A549 (cell line): ENCODE measurements around the gene GRIK2. TPM values are rescaled to one million over a fixed set of nuclear protein-coding genes. Genes with fewer than 3 reads are reported as not detected.

Source experiments
- ATAC-seq, 2 experiments: fragments of 200-7000 bp in 1 of 2; fragments of >200 bp in 1 of 2; cut with Nextera tagmentation in 1 of 2; cut with Tn5 transposase in 1 of 2; 3 replicates each; pipeline versions ENCODE4 v1.8.0 to v1.9.1; 2018 to 2020; ENCODE audit warnings: mild to moderate bottlenecking in 1 of 2, moderate library complexity in 1 of 2
- CTCF ChIA-PET: fragments of 300-600 bp; sonication (Branson Sonifier 250); formaldehyde crosslinking; extraction: SDS; loops from one replicate; lab custom pipeline; 2021; ENCODE audit warnings: antibody characterized with exemption, inconsistent platforms; lab: Yijun Ruan, JAX
- POLR2A ChIA-PET: fragments of 350-600 bp; formaldehyde crosslinking; extraction: SDS; loops from one replicate; lab custom pipeline; 2021; ENCODE audit warnings: antibody characterized with exemption, inconsistent platforms; lab: Yijun Ruan, JAX
- DNase-seq, 2 experiments: peaks; one replicate each; pipeline versions ENCODE4 v3.0.0 to v3.0.0-alpha.2; 2011 to 2016; ENCODE audit warnings: low read depth in 1 of 2, low spot score in 1 of 2
- FAIRE-seq: peaks from 2 replicates; lab custom pipeline; 2011; peaks lifted over from hg19 to GRCh38; lab: Jason Lieb, UNC
- H3K27ac ChIP-seq, 2 experiments: fragments of >200 bp; sonication (Bioruptor Twin); formaldehyde crosslinking; 3 replicates each; pipeline ENCODE4 v1.5.1; 2016 to 2017
- H3K4me1 ChIP-seq: fragments of >200 bp; sonication (Bioruptor Twin); formaldehyde crosslinking; 3 replicates; pipeline ENCODE4 v1.6.1; 2016
- H3K4me2 ChIP-seq: fragments of >200 bp; sonication (Bioruptor Twin); formaldehyde crosslinking; 3 replicates; pipeline ENCODE4 v1.6.1; 2016
- H3K4me3 ChIP-seq: fragments of >200 bp; sonication (Bioruptor Twin); formaldehyde crosslinking; 3 replicates; pipeline ENCODE4 v1.5.1; 2016
- H3K9me3 ChIP-seq: fragments of >200 bp; sonication (Bioruptor Twin); formaldehyde crosslinking; 3 replicates; pipeline ENCODE4 v1.6.1; 2016
- CBX2 ChIP-seq: fragments of 200-600 bp; sonication (generic); IDR thresholded peaks from 2 replicates; pipeline ENCODE4 v1.6.1; 2016; ENCODE audit warnings: low read depth, mild to moderate bottlenecking, borderline replicate concordance
- CEBPB ChIP-seq, 2 experiments: fragments of >200 bp in 1 of 2; sonication (Bioruptor Twin) in 1 of 2; formaldehyde crosslinking in 1 of 2; IDR thresholded peaks; 2 replicates each; pipeline ENCODE4 v1.6.1; 2012 to 2016
- CHD4 ChIP-seq: fragments of 200-600 bp; sonication (generic); IDR thresholded peaks from 2 replicates; pipeline ENCODE4 v1.6.1; 2016; ENCODE audit warnings: antibody characterized with exemption, mild to moderate bottlenecking, borderline replicate concordance
- CTCF ChIP-seq: fragments of >200 bp; sonication (Bioruptor Twin); formaldehyde crosslinking; IDR thresholded peaks from 3 replicates; pipeline ENCODE4 v1.5.1; 2016
- EHF ChIP-seq: fragments of 250-450 bp; sonication (Bioruptor Pico); IDR thresholded peaks from 2 replicates; pipeline ENCODE4 v1.5.0; 2020; ENCODE audit warnings: mild to moderate bottlenecking
- EP300 ChIP-seq, 2 experiments: fragments of >200 bp; sonication (Bioruptor Twin); formaldehyde crosslinking; IDR thresholded peaks; 2 replicates in 1 of 2; 3 replicates in 1 of 2; pipeline ENCODE4 v1.6.1; 2016 to 2017
- FOSB ChIP-seq: fragments of 250-450 bp; sonication (Bioruptor Pico); IDR thresholded peaks from 2 replicates; pipeline ENCODE4 v1.5.0; 2020; ENCODE audit warnings: mild to moderate bottlenecking, moderate library complexity
- HDAC2 ChIP-seq: fragments of 200-600 bp; sonication (generic); IDR thresholded peaks from 2 replicates; pipeline ENCODE4 v1.6.1; 2016
- HEYL ChIP-seq: fragments of 250-450 bp; sonication (Bioruptor Pico); IDR thresholded peaks from 2 replicates; pipeline ENCODE4 v1.8.0; 2021; ENCODE audit warnings: mild to moderate bottlenecking, moderate library complexity
- JUNB ChIP-seq: fragments of >200 bp; sonication (Bioruptor Twin); formaldehyde crosslinking; IDR thresholded peaks from 2 replicates; pipeline ENCODE4 v1.6.1; 2016
- KDM1A ChIP-seq: fragments of 200-600 bp; sonication (generic); IDR thresholded peaks from 2 replicates; pipeline ENCODE4 v1.6.1; 2016; ENCODE audit warnings: low read depth, mild to moderate bottlenecking
- MAFK ChIP-seq: fragments of 450-650 bp; IDR thresholded peaks from 2 replicates; pipeline ENCODE4 v1.6.1; 2014; ENCODE audit not compliant: partially characterized antibody
- MAZ ChIP-seq: fragments of 150-350 bp; IDR thresholded peaks from 2 replicates; pipeline ENCODE4 v1.6.1; 2014; ENCODE audit warnings: antibody characterized with exemption, low read depth, low read length, borderline replicate concordance
- MYC ChIP-seq: IDR thresholded peaks from 2 replicates; pipeline ENCODE4 v1.6.1; 2012; ENCODE audit warnings: mild to moderate bottlenecking, inconsistent platforms, low read length, improper control_type of control experiment, borderline replicate concordance
- POLR2AphosphoS2 ChIP-seq: conservative IDR thresholded peaks from 2 replicates; pipeline ENCODE4 v1.6.1; 2012; ENCODE audit warnings: low read length, improper control_type of control experiment, inconsistent platforms
- REST ChIP-seq: fragments of 200-600 bp; sonication (generic); IDR thresholded peaks from 2 replicates; pipeline ENCODE4 v1.6.1; 2016; ENCODE audit warnings: antibody characterized with exemption, mild to moderate bottlenecking, moderate library complexity
- RNF2 ChIP-seq: fragments of 200-600 bp; sonication (generic); IDR thresholded peaks from 2 replicates; pipeline ENCODE4 v1.6.1; 2016; ENCODE audit warnings: low read depth, mild to moderate bottlenecking, antibody characterized with exemption, moderate library complexity, borderline replicate concordance
- SMC3 ChIP-seq: fragments of >200 bp; sonication (Bioruptor Twin); formaldehyde crosslinking; IDR thresholded peaks from 3 replicates; pipeline ENCODE4 v1.6.1; 2018; ENCODE audit warnings: inconsistent platforms
- SREBF2 ChIP-seq: fragments of 450-650 bp; IDR thresholded peaks from 2 replicates; pipeline ENCODE4 v1.6.1; 2014; ENCODE audit warnings: mild to moderate bottlenecking, moderate library complexity
- TP53 ChIP-seq: fragments of 250-450 bp; sonication (Bioruptor Pico); IDR thresholded peaks from 2 replicates; pipeline ENCODE4 v1.5.0; 2021; ENCODE audit warnings: mild to moderate bottlenecking, moderate library complexity
- ZFP36 ChIP-seq: fragments of 450-650 bp; IDR thresholded peaks from 2 replicates; pipeline ENCODE4 v1.6.1; 2014; ENCODE audit warnings: borderline replicate concordance; ENCODE audit not compliant: partially characterized antibody
- WGBS: methylation state at CpG from one replicate; pipeline ENCODE4 v1.1.6; 2017; ENCODE audit errors: missing lambda C conversion rate; 5-methylcytosine and 5-hydroxymethylcytosine counted together
- polyA plus RNA-seq, 4 experiments: library from polyadenylated mRNA; depleted of rRNA in 3 of 4; stranded (reverse); fragments of >200 nt; fragmentation: RNase III in 1 of 4; extraction: RNeasy Plus Mini Kit Qiagen cat#74134 plus additional on column Dnase treatment in 1 of 4; gene quantifications; 2 replicates in 3 of 4; 3 replicates in 1 of 4; pipeline ENCODE4 v1.2.3, GENCODE V29; 2011 to 2017
- TF ChIP-seq, protein P1 (sequence below): fragments of 250-450 bp; sonication (Bioruptor Pico); IDR thresholded peaks from 2 replicates; pipeline ENCODE4 v1.5.0; 2021; ENCODE audit warnings: mild to moderate bottlenecking, moderate library complexity, borderline replicate concordance
- TF ChIP-seq, protein P2 (sequence below): fragments of >200 bp; sonication (Bioruptor Twin); formaldehyde crosslinking; IDR thresholded peaks from 3 replicates; pipeline ENCODE4 v1.6.1; 2016
- TF ChIP-seq, protein P3 (sequence below): IDR thresholded peaks from 2 replicates; pipeline ENCODE4 v1.6.1; 2012
- TF ChIP-seq, protein P4 (sequence below): fragments of >200 bp; sonication (Bioruptor Twin); formaldehyde crosslinking; IDR thresholded peaks from 2 replicates; pipeline ENCODE4 v1.6.1; 2016

The GRIK2 gene
- polyA plus RNA-seq, 2 of the 4 experiments (the other 2 are of a cell fraction) = 0.56 to 0.65 TPM

DNA sequence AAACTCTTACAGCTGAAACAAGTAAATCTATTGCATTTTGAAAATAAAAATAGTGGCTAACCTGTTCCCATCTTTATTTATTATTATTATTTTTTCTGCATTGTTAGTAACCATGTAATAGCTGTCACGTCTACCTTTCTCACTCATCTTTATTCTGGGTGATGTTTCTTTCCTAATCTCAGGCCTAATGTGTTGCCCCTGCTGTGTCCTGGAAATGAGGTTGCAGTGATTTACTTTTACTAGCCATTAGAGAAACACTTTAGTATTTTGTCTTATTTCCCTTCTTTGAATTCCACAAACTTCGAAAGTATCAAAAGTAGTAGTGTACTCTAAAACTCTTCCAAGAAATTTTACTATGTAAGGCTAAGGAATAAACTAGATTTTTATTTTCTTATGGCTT lies 546.9 kb downstream of the GRIK2 start:
- Histone ChIP-seq H3K4me3 (no peak overlapping the region), H3K4me1 (no peaks in the 10 kb centered on the region), H3K9me3 (no peaks in the 10 kb centered on the region), H3K27ac (no peak overlapping the region), H3K4me2 (no peak overlapping the region)
- no peak for FAIRE-seq
- no peak for DNase-seq
- TF ChIP-seq CBX2 (no peak), EHF (CRISPR knock-in tag) (no peak), RNF2 (no peak), REST (no peak), MYC (no peak), CHD4 (no peak), FOSB (CRISPR knock-in tag) (no peak), SREBF2 (no peak), CEBPB (IDR thresholded peaks at IDR 0.05) (no peak), HDAC2 (no peak), TP53 (CRISPR knock-in tag) (no peak), HEYL (no peak), SMC3 (no peak)
- TF ChIP-seq, protein P1, sequence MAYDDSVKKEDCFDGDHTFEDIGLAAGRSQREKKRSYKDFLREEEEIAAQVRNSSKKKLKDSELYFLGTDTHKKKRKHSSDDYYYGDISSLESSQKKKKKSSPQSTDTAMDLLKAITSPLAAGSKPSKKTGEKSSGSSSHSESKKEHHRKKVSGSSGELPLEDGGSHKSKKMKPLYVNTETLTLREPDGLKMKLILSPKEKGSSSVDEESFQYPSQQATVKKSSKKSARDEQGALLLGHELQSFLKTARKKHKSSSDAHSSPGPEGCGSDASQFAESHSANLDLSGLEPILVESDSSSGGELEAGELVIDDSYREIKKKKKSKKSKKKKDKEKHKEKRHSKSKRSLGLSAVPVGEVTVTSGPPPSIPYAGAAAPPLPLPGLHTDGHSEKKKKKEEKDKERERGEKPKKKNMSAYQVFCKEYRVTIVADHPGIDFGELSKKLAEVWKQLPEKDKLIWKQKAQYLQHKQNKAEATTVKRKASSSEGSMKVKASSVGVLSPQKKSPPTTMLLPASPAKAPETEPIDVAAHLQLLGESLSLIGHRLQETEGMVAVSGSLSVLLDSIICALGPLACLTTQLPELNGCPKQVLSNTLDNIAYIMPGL = no peak
- ChIA-PET POLR2A (no interaction called here), CTCF (no interaction called here)
- WGBS = 41% methylated on average over 2 of the region's 2 CpGs
- no peak for ATAC-seq

DNA sequence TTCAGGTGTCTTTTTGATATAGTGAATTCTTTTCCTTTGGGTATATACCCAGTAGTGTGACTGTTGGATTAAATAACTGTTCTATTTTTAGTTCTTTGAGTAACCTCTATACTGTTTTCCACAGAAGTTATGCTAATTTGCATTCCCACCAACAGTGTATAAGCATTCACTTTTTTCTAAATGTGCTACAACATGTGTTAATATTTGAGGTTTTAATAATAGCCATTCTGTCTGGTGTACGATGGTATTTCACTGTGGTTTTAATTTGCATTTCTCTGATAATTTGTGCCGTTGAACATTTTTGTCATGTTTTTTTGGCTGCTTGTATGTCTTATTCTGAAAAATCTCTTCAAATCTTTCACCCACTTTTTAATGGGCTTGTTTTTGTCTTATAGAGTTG lies 563.5 kb downstream of the GRIK2 start:
- ATAC-seq = no peak
- ChIA-PET CTCF (no interaction called here), POLR2A (no interaction called here)
- no peak for DNase-seq
- H3K4me3 ChIP-seq = no peak overlapping the region
- no peak overlapping the region for H3K4me2 ChIP-seq
- H3K9me3 ChIP-seq = no peaks in the 10 kb centered on the region
- no peak for FAIRE-seq
- no peak overlapping the region for H3K27ac ChIP-seq
- H3K4me1 ChIP-seq = no peaks in the 10 kb centered on the region
- 58% methylated on average over 2 of the region's 2 CpGs for WGBS
- TF ChIP-seq, protein P2, sequence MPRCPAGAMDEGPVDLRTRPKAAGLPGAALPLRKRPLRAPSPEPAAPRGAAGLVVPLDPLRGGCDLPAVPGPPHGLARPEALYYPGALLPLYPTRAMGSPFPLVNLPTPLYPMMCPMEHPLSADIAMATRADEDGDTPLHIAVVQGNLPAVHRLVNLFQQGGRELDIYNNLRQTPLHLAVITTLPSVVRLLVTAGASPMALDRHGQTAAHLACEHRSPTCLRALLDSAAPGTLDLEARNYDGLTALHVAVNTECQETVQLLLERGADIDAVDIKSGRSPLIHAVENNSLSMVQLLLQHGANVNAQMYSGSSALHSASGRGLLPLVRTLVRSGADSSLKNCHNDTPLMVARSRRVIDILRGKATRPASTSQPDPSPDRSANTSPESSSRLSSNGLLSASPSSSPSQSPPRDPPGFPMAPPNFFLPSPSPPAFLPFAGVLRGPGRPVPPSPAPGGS = no peak
- no peak for TF ChIP-seq MYC
- TF ChIP-seq, protein P3, sequence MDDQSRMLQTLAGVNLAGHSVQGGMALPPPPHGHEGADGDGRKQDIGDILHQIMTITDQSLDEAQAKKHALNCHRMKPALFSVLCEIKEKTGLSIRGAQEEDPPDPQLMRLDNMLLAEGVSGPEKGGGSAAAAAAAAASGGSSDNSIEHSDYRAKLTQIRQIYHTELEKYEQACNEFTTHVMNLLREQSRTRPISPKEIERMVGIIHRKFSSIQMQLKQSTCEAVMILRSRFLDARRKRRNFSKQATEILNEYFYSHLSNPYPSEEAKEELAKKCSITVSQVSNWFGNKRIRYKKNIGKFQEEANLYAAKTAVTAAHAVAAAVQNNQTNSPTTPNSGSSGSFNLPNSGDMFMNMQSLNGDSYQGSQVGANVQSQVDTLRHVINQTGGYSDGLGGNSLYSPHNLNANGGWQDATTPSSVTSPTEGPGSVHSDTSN = no peak
- TF ChIP-seq KDM1A = no peak
- no peak for TF ChIP-seq SREBF2
- TF ChIP-seq MAFK = no peak
- no peak for TF ChIP-seq ZFP36
- TF ChIP-seq CTCF = no peak
- TF ChIP-seq JUNB = no peak
- TF ChIP-seq EHF (CRISPR knock-in tag) = no peak
- TF ChIP-seq, protein P4, sequence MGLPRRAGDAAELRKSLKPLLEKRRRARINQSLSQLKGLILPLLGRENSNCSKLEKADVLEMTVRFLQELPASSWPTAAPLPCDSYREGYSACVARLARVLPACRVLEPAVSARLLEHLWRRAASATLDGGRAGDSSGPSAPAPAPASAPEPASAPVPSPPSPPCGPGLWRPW = no peak
- TF ChIP-seq CHD4 = no peak
- no peak for TF ChIP-seq MAZ
- no peak for TF ChIP-seq EP300 (IDR thresholded peaks at IDR 0.05)
- no peak for TF ChIP-seq POLR2AphosphoS2
